Neuronal stem cell (in vitro differentiated cells): ENCODE measurements around the gene TMEM129.
A peak's percentile ranks its signal among the peaks of the same experiment; 100 is the strongest.

Experiments used
- DNase-seq: peaks from one replicate; pipeline ENCODE4 v3.0.0-alpha.2; 2013; ENCODE audit warnings: low spot score
- H2AFZ ChIP-seq: one replicate; pipeline ENCODE4 v1.6.1; 2013; ENCODE audit warnings: mild to moderate bottlenecking, low read length, inconsistent platforms
- H2AK5ac ChIP-seq: 2 replicates; pipeline ENCODE4 v1.6.1; 2013; ENCODE audit warnings: low read depth, mild to moderate bottlenecking, inconsistent platforms, low read length, moderate library complexity, mixed read lengths
- H2BK120ac ChIP-seq: 2 replicates; pipeline ENCODE4 v1.6.1; 2013; ENCODE audit warnings: low read depth, mild to moderate bottlenecking, inconsistent platforms, low read length, moderate library complexity, mixed read lengths
- H2BK12ac ChIP-seq: one replicate; pipeline ENCODE4 v1.6.1; 2013; ENCODE audit warnings: low read length, inconsistent platforms
- H2BK15ac ChIP-seq: 2 replicates; pipeline ENCODE4 v1.6.1; 2013; ENCODE audit warnings: mild to moderate bottlenecking, low read length, inconsistent platforms, mixed read lengths
- H2BK5ac ChIP-seq: one replicate; pipeline ENCODE4 v1.6.1; 2013; ENCODE audit warnings: inconsistent platforms, mild to moderate bottlenecking, low read length, moderate library complexity
- H3K14ac ChIP-seq: one replicate; pipeline ENCODE4 v1.6.1; 2013; ENCODE audit warnings: low read length, inconsistent platforms
- H3K18ac ChIP-seq: 2 replicates; pipeline ENCODE4 v1.6.1; 2013; ENCODE audit warnings: low read length, inconsistent platforms
- H3K23ac ChIP-seq: 2 replicates; pipeline ENCODE4 v1.6.1; 2013; ENCODE audit warnings: low read depth, mild to moderate bottlenecking, mixed read lengths, low read length, inconsistent platforms; ENCODE audit not compliant: poor library complexity
- H3K27ac ChIP-seq: replicated peaks from 3 replicates; pipeline ENCODE4 v1.5.1; 2013; ENCODE audit warnings: low read length, inconsistent platforms
- H3K27me3 ChIP-seq, 3 experiments: 2 replicates each; pipeline ENCODE4 v1.6.1; 2013; ENCODE audit warnings: low read length in 3 of 3, mild to moderate bottlenecking in 2 of 3, inconsistent platforms in 1 of 3, low read depth in 1 of 3, mixed read lengths in 1 of 3, moderate library complexity in 1 of 3; ENCODE audit not compliant: control insufficient read depth in 3 of 3, insufficient read depth in 3 of 3
- H3K36me3 ChIP-seq, 2 donors: replicated peaks in 1 of 2; 2 replicates each; pipeline ENCODE4 v1.6.1; 2013; ENCODE audit warnings: low read length in 2 of 2; ENCODE audit not compliant: control insufficient read depth in 2 of 2, insufficient read depth in 2 of 2
- H3K4ac ChIP-seq: 2 replicates; pipeline ENCODE4 v1.6.1; 2013; ENCODE audit warnings: inconsistent platforms, mild to moderate bottlenecking, low read length, moderate library complexity
- H3K4me1 ChIP-seq, 2 donors: 1 replicate in 1 of 2; 2 replicates in 1 of 2; pipeline ENCODE4 v1.6.1; 2013; ENCODE audit warnings: low read length in 2 of 2, low read depth in 1 of 2; ENCODE audit not compliant: control insufficient read depth in 2 of 2, insufficient read depth in 1 of 2
- H3K4me2 ChIP-seq: one replicate; pipeline ENCODE4 v1.6.1; 2013; ENCODE audit warnings: mild to moderate bottlenecking, low read length, inconsistent platforms; ENCODE audit not compliant: insufficient read depth, poor library complexity, severe bottlenecking
- H3K4me3 ChIP-seq, 2 donors: 2 replicates each; pipeline ENCODE4 v1.5.1; 2013; ENCODE audit warnings: low read length in 2 of 2, mild to moderate bottlenecking in 2 of 2, inconsistent platforms in 1 of 2, moderate library complexity in 1 of 2
- H3K79me1 ChIP-seq: one replicate; pipeline ENCODE4 v1.6.1; 2013; ENCODE audit warnings: low read depth, mild to moderate bottlenecking, inconsistent platforms, low read length, moderate library complexity
- H3K9ac ChIP-seq: one replicate; pipeline ENCODE4 v1.6.1; 2013; ENCODE audit warnings: mild to moderate bottlenecking, low read depth, low read length, inconsistent platforms; ENCODE audit not compliant: poor library complexity
- H3K9me3 ChIP-seq, 2 donors: replicated peaks in 1 of 2; 2 replicates each; pipeline versions ENCODE3 to v1.6.1; 2013; ENCODE audit warnings: low read length in 2 of 2, mild to moderate bottlenecking in 2 of 2, inconsistent platforms in 1 of 2, low read depth in 1 of 2, mixed read lengths in 1 of 2, moderate library complexity in 1 of 2; ENCODE audit not compliant: control insufficient read depth in 2 of 2, insufficient read depth in 1 of 2
- H4K8ac ChIP-seq: one replicate; pipeline ENCODE4 v1.6.1; 2013; ENCODE audit warnings: low read depth, mild to moderate bottlenecking, inconsistent platforms, low read length, moderate library complexity
- H4K91ac ChIP-seq: one replicate; pipeline ENCODE4 v1.6.1; 2013; ENCODE audit warnings: low read length, low read depth, mild to moderate bottlenecking, inconsistent platforms; ENCODE audit not compliant: poor library complexity
- WGBS, 2 donors: extraction: QIAGEN DNeasy Blood & Tissue Kit; methylation state at CpG; one replicate each; pipeline ENCODE4 v1.1.7; 2013; ENCODE audit warnings: missing lambda C conversion rate in 2 of 2, mixed read lengths in 1 of 2; ENCODE audit not compliant: insufficient read length in 2 of 2, insufficient replicate concordance in 1 of 2; ENCODE audit errors: extremely low coverage in 2 of 2; 5-methylcytosine and 5-hydroxymethylcytosine counted together

TMEM129 gene

GRCh38 chr4:1737666-1738065 lies 16.5 kb upstream of the TMEM129 start:
- peaks cover 10% of the 10 kb centered on the region for H3K79me1 ChIP-seq
- H4K91ac ChIP-seq: no peak overlapping the region
- no peak overlapping the region for H3K9ac ChIP-seq
- no CpG with 5 or more reads among the region's 15 CpGs for WGBS, 2 donors
- no peak overlapping the region for H3K4ac ChIP-seq
- H2BK120ac ChIP-seq: no peak overlapping the region
- peaks cover 27% of the 10 kb centered on the region in 2 donors for H3K9me3 ChIP-seq
- no peak overlapping the region for H2AFZ ChIP-seq
- DNase-seq: no peak
- no peak overlapping the region for H4K8ac ChIP-seq
- H3K4me2 ChIP-seq: no peak overlapping the region
- no peak overlapping the region for H2BK12ac ChIP-seq
- no peak overlapping the region for H2BK5ac ChIP-seq
- H3K4me3 ChIP-seq: no peak overlapping the region
- no peak overlapping the region for H3K23ac ChIP-seq
- H3K36me3 ChIP-seq: peaks cover 84 to 98% of the 10 kb centered on the region in 2 donors
- H3K18ac ChIP-seq: no peak overlapping the region
- no peak overlapping the region for H3K14ac ChIP-seq
- H3K27me3 ChIP-seq: no peaks in the 10 kb centered on the region
- no peaks in the 10 kb centered on the region for H3K4me1 ChIP-seq
- no peak overlapping the region for H3K27ac ChIP-seq
- H2AK5ac ChIP-seq: no peak overlapping the region
- H2BK15ac ChIP-seq: no peak overlapping the region

DNA sequence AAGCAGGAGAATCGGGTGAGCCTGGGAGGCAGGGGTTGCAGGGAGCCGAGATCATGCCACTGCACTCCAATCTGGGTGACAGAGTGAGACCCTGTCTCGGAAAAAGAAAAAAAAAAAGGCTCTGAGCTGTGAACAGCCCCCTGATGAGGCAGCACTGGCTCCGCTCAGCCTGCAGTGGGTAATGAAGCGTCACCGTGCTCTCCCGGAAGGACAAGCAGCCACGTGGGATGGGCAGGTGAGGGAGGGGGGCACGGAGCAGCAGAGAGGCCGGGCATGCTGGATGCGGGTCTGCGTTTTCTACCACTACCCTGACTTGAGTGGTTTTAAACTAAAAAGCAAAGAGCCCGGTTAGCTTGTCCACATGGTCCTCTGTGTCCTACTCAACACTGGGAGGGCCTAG lies 15.7 kb upstream of the TMEM129 start:
- Histone ChIP-seq H3K9me3 (peaks cover 27% of the 10 kb centered on the region in 2 donors), H4K8ac (no peak overlapping the region), H3K23ac (no peak overlapping the region), H3K4me1 (no peaks in the 10 kb centered on the region), H3K9ac (no peak overlapping the region), H3K79me1 (peaks cover 10% of the 10 kb centered on the region), H3K27me3 (no peaks in the 10 kb centered on the region), H3K4me2 (no peak overlapping the region), H4K91ac (no peak overlapping the region), H3K18ac (no peak overlapping the region), H2BK5ac (no peak overlapping the region), H2BK120ac (no peak overlapping the region), H2AK5ac (no peak overlapping the region), H3K4ac (no peak overlapping the region), H3K27ac (no peak overlapping the region), H2BK12ac (no peak overlapping the region), H3K4me3 (peak overlapping the region in 1 of 2 donors; percentile 55), H2BK15ac (no peak overlapping the region), H3K14ac (no peak overlapping the region), H3K36me3 (peaks cover 85 to 97% of the 10 kb centered on the region in 2 donors), H2AFZ (no peak overlapping the region)
- no CpG with 5 or more reads among the region's 13 CpGs for WGBS, 2 donors
- no peak for DNase-seq

DNA sequence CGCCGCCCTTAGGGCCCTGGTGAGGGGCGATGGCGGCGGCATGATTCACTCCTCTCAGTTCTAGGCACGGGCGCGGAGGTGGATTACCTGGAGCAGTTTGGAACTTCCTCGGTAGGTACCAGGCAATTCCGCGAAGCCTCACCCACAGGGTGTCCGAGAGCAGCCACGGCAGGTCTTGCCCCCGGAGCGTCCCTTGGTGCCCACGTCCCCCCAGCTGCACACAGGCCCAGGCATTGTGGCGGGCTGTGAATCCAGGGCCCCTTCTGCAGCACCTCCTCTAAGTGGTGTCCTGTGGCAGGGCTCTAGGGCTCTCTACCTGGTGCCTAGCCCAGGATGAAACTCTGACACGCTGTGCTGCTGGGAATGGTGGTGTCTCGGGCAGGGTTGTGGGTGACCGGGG lies 14.1 kb upstream of the TMEM129 start:
- no peak overlapping the region for H4K8ac ChIP-seq
- H3K9me3 ChIP-seq: peaks cover 27% of the 10 kb centered on the region in 2 donors
- H4K91ac ChIP-seq: no peak overlapping the region
- WGBS, 2 donors: no CpG with 5 or more reads among the region's 20 CpGs
- H2BK15ac ChIP-seq: no peak overlapping the region
- no peak overlapping the region for H3K18ac ChIP-seq
- DNase-seq: no peak
- no peak overlapping the region for H3K9ac ChIP-seq
- no peak overlapping the region for H3K4me2 ChIP-seq
- no peak overlapping the region for H3K4me3 ChIP-seq
- peak overlapping the region; percentile 80 for H3K23ac ChIP-seq
- no peak overlapping the region for H3K27ac ChIP-seq
- H3K4me1 ChIP-seq: no peaks in the 10 kb centered on the region
- peaks cover 81 to 97% of the 10 kb centered on the region in 2 donors for H3K36me3 ChIP-seq
- H2BK12ac ChIP-seq: no peak overlapping the region
- no peak overlapping the region for H3K4ac ChIP-seq
- H2BK120ac ChIP-seq: no peak overlapping the region
- peaks cover 15% of the 10 kb centered on the region for H3K79me1 ChIP-seq
- no peak overlapping the region for H3K14ac ChIP-seq
- H2AK5ac ChIP-seq: no peak overlapping the region
- no peaks in the 10 kb centered on the region for H3K27me3 ChIP-seq
- H2AFZ ChIP-seq: no peak overlapping the region
- no peak overlapping the region for H2BK5ac ChIP-seq

- Histone ChIP-seq H3K4me1 (no peaks in the 10 kb centered on the region), H3K4me3 (no peak overlapping the region), H3K36me3 (peaks cover 82 to 98% of the 10 kb centered on the region in 2 donors), H2BK12ac (no peak overlapping the region), H3K9ac (peak overlapping the region; percentile 32), H3K18ac (no peak overlapping the region), H2BK120ac (no peak overlapping the region), H2BK5ac (no peak overlapping the region), H3K4me2 (no peak overlapping the region), H2BK15ac (no peak overlapping the region), H3K9me3 (peaks cover 18% of the 10 kb centered on the region in 2 donors), H2AFZ (no peak overlapping the region), H3K27me3 (no peaks in the 10 kb centered on the region), H3K79me1 (peaks cover 17% of the 10 kb centered on the region), H3K27ac (no peak overlapping the region), H3K23ac (no peak overlapping the region), H4K91ac (no peak overlapping the region), H3K14ac (no peak overlapping the region), H3K4ac (no peak overlapping the region), H2AK5ac (no peak overlapping the region), H4K8ac (no peak overlapping the region)
- no peak for DNase-seq
- no CpG with 5 or more reads among the region's 10 CpGs for WGBS, 2 donors
Observed at GRCh38 chr4:1732911-1733310, 11.8 kb upstream of the TMEM129 start.
